ENCODE results near the gene RASGRF1.

- TF ChIP-seq, protein P1, sequence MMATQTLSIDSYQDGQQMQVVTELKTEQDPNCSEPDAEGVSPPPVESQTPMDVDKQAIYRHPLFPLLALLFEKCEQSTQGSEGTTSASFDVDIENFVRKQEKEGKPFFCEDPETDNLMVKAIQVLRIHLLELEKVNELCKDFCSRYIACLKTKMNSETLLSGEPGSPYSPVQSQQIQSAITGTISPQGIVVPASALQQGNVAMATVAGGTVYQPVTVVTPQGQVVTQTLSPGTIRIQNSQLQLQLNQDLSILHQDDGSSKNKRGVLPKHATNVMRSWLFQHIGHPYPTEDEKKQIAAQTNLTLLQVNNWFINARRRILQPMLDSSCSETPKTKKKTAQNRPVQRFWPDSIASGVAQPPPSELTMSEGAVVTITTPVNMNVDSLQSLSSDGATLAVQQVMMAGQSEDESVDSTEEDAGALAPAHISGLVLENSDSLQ (IDR thresholded peaks at IDR 0.05) = no peak
- TF ChIP-seq FOXK2 (IDR thresholded peaks at IDR 0.05) = no peak
- no peak for TF ChIP-seq NFRKB (IDR thresholded peaks at IDR 0.05)
- no peak for TF ChIP-seq ELF4 (IDR thresholded peaks at IDR 0.05)
Observed at GRCh38 chr15:79115986-79116665, 25.5 kb upstream of the RASGRF1 start.
